IMR-90 (cell line): ENCODE data around the gene CDC14A. TPM values are rescaled to one million over a fixed set of nuclear protein-coding genes. Genes with fewer than 3 reads are reported as not detected.

Source experiments
- ATAC-seq: fragments of 200-7000 bp; cut with Tn5 transposase; 2 replicates; pipeline ENCODE4 v1.9.1; 2020; ENCODE audit warnings: low read depth, mild to moderate bottlenecking, moderate library complexity
- BruUV-seq: library from RNA; stranded (reverse); fragments of 400-500 nt; replicated peaks from 2 replicates; lab custom pipeline; 2021; lab: Mats Ljungman, UMichigan
- CTCF ChIA-PET: fragments of 300-600 bp; formaldehyde crosslinking; extraction: SDS; loops from one replicate; lab custom pipeline; 2021; ENCODE audit warnings: antibody characterized with exemption; lab: Yijun Ruan, JAX
- POLR2A ChIA-PET: fragments of 300-600 bp; sonication (Branson Sonifier 250); formaldehyde crosslinking; loops from one replicate; lab custom pipeline; 2022; ENCODE audit warnings: antibody characterized with exemption; ENCODE audit not compliant: unreplicated experiment; lab: Charles Lee
- DNase-seq: peaks from one replicate; pipeline ENCODE4 v3.0.0; 2013
- H2AFZ ChIP-seq: replicated peaks from 2 replicates; pipeline ENCODE3; 2013; ENCODE audit warnings: low read length, mild to moderate bottlenecking; ENCODE audit not compliant: poor library complexity
- H2AK5ac ChIP-seq: 2 replicates; pipeline ENCODE4 v1.6.1; 2013; ENCODE audit warnings: low read depth, low read length, inconsistent platforms
- H2AK9ac ChIP-seq: replicated peaks from 2 replicates; pipeline ENCODE3; 2013; ENCODE audit warnings: mild to moderate bottlenecking, low read depth, low read length, moderate library complexity; ENCODE audit not compliant: poor library complexity
- H2BK120ac ChIP-seq: 2 replicates; pipeline ENCODE4 v1.6.1; 2013; ENCODE audit warnings: low read depth, low read length, inconsistent platforms
- H2BK15ac ChIP-seq: 3 replicates; pipeline ENCODE4 v1.6.1; 2013; ENCODE audit warnings: low read depth, low read length, inconsistent platforms
- H2BK20ac ChIP-seq: 2 replicates; pipeline ENCODE4 v1.6.1; 2013; ENCODE audit warnings: low read depth, mild to moderate bottlenecking, inconsistent platforms, low read length, moderate library complexity
- H2BK5ac ChIP-seq: 2 replicates; pipeline ENCODE4 v1.6.1; 2013; ENCODE audit warnings: mild to moderate bottlenecking, low read depth, low read length, inconsistent platforms; ENCODE audit not compliant: poor library complexity, severe bottlenecking
- H3K14ac ChIP-seq: replicated peaks from 2 replicates; pipeline ENCODE4 v1.6.1; 2013; ENCODE audit warnings: low read depth, low read length, inconsistent platforms
- H3K18ac ChIP-seq: 2 replicates; pipeline ENCODE4 v1.6.1; 2013; ENCODE audit warnings: low read depth, low read length, control low read depth
- H3K23ac ChIP-seq: 2 replicates; pipeline ENCODE4 v1.6.1; 2013; ENCODE audit warnings: low read depth, low read length, inconsistent platforms
- H3K27ac ChIP-seq: 2 replicates; pipeline ENCODE4 v1.5.1; 2013; ENCODE audit warnings: mild to moderate bottlenecking, control low read depth, low read length; ENCODE audit not compliant: insufficient read depth
- H3K27me3 ChIP-seq: 2 replicates; pipeline ENCODE4 v1.6.1; 2013; ENCODE audit warnings: low read length; ENCODE audit not compliant: control insufficient read depth, insufficient read depth
- H3K36me3 ChIP-seq: 2 replicates; pipeline ENCODE4 v1.6.1; 2013; ENCODE audit warnings: low read length, mixed read lengths; ENCODE audit not compliant: control insufficient read depth, insufficient read depth
- H3K4ac ChIP-seq: 2 replicates; pipeline ENCODE4 v1.6.1; 2013; ENCODE audit warnings: low read depth, low read length, inconsistent platforms
- H3K4me1 ChIP-seq: 2 replicates; pipeline ENCODE4 v1.6.1; 2013; ENCODE audit warnings: low read length, mixed read lengths; ENCODE audit not compliant: control insufficient read depth, insufficient read depth
- H3K4me2 ChIP-seq: 2 replicates; pipeline ENCODE4 v1.6.1; 2013; ENCODE audit warnings: low read depth, mild to moderate bottlenecking, control low read depth, low read length, moderate library complexity
- H3K4me3 ChIP-seq: 2 replicates; pipeline ENCODE4 v1.5.1; 2013; ENCODE audit warnings: low read depth, mild to moderate bottlenecking, control low read depth, low read length, moderate library complexity; ENCODE audit not compliant: insufficient read depth
- H3K56ac ChIP-seq: 2 replicates; pipeline ENCODE4 v1.6.1; 2013; ENCODE audit warnings: low read length, inconsistent platforms; ENCODE audit not compliant: insufficient read depth; ENCODE audit errors: extremely low read depth
- H3K79me1 ChIP-seq, 2 experiments: 2 replicates each; pipeline ENCODE4 v1.6.1; 2013; ENCODE audit warnings: low read length in 2 of 2, inconsistent platforms in 1 of 2, low read depth in 1 of 2
- H3K9ac ChIP-seq: 2 replicates; pipeline ENCODE4 v1.6.1; 2013; ENCODE audit warnings: low read depth, low read length, control low read depth
- H3K9me1 ChIP-seq: 2 replicates; pipeline ENCODE4 v1.6.1; 2013; ENCODE audit warnings: low read length, inconsistent platforms; ENCODE audit not compliant: insufficient read depth
- H3K9me3 ChIP-seq: 2 replicates; pipeline ENCODE4 v1.6.1; 2013; ENCODE audit warnings: low read length; ENCODE audit not compliant: control insufficient read depth, insufficient read depth
- H4K20me1 ChIP-seq: 2 replicates; pipeline ENCODE4 v1.6.1; 2013; ENCODE audit warnings: low read length, inconsistent platforms; ENCODE audit not compliant: insufficient read depth
- H4K5ac ChIP-seq: 2 replicates; pipeline ENCODE4 v1.6.1; 2013; ENCODE audit warnings: mild to moderate bottlenecking, low read depth, low read length, control low read depth
- H4K8ac ChIP-seq, 2 experiments: 2 replicates each; pipeline ENCODE4 v1.6.1; 2013; ENCODE audit warnings: low read depth in 2 of 2, low read length in 2 of 2, control low read depth in 1 of 2, inconsistent platforms in 1 of 2
- H4K91ac ChIP-seq: 2 replicates; pipeline ENCODE4 v1.6.1; 2013; ENCODE audit warnings: low read depth, low read length, inconsistent platforms; ENCODE audit not compliant: insufficient read depth
- CHD1 ChIP-seq: IDR thresholded peaks from 2 replicates; pipeline ENCODE4 v1.6.1; 2012; ENCODE audit warnings: low read depth, low read length, improper control_type of control experiment
- WGBS, 2 experiments: methylation state at CpG; one replicate each; pipeline versions ENCODE4 v1.1.5 to v1.1.7; 2013; ENCODE audit warnings: missing lambda C conversion rate in 2 of 2; ENCODE audit not compliant: insufficient read length in 1 of 2; ENCODE audit errors: extremely low coverage in 2 of 2; 5-methylcytosine and 5-hydroxymethylcytosine counted together
- dilution Hi-C: fragments of 300-500 bp; cut with HindIII; formaldehyde crosslinking; loops from one replicate; pipeline ENCODE4 v1.14.3; 2018; ENCODE audit warnings: low sequenced_read_pairs; ENCODE audit not compliant: unreplicated experiment
- in situ Hi-C: fragments of 300-500 bp; cut with MboI; formaldehyde crosslinking; loops from 3 replicates; pipeline ENCODE4 v1.14.3; 2019; ENCODE audit warnings: low sequenced_read_pairs, inconsistent platforms, mixed read lengths
- intact Hi-C: fragments of 100-400 bp; cut with micrococcal nuclease; formaldehyde crosslinking; loops from 2 replicates; pipeline ENCODE4 v1.10.0; 2022
- polyA plus RNA-seq, 3 experiments: library from polyadenylated mRNA; depleted of rRNA; stranded (reverse); fragments of >200 nt; gene quantifications; 2 replicates each; pipeline ENCODE4 v1.2.3, GENCODE V29; 2012; ENCODE audit warnings: low replicate concordance in 1 of 3
- total RNA-seq: library from RNA; depleted of rRNA; stranded (reverse); fragments of >200 nt; gene quantifications from 2 replicates; pipeline ENCODE4 v1.2.3, GENCODE V29; 2012

Gene CDC14A
- total and polyA plus RNA-seq, 2 of the 4 experiments (the other 2 are of a cell fraction), result 1.7 to 3.0 TPM

DNA sequence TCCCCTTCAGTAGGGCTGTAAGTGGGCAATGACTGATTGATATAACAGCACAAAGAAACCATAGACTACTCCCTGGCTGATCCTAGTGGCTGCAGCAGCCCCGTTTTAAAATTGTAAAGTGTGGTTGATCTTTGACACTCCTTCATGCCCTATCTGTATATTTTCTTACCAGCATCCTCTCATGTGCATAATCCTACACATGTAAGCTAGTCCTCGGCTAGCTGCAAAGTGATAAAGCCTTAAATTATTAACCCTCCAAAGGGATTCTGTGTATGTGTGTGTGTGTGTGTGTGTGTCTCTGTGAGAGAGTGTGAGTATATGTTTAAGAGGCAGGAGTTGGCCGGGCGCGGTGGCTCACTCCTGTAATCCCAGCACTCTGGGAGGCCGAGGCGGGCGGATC, 30.8 kb upstream of the CDC14A start:
- Histone ChIP-seq H3K4me1 (no peaks in the 10 kb centered on the region; the same call in 1 of the 2 replicates), H2AK5ac (no peak overlapping the region), H3K27ac (no peak overlapping the region), H3K14ac (no peak overlapping the region), H2BK20ac (no peak overlapping the region), H3K4me3 (no peak overlapping the region), H2BK120ac (no peak overlapping the region), H4K8ac (no peak overlapping the region), H2BK5ac (no peak overlapping the region), H2AK9ac (no peak overlapping the region), H3K4me2 (no peak overlapping the region), H3K56ac (no peak overlapping the region), H3K18ac (no peak overlapping the region), H4K5ac (no peak overlapping the region), H3K79me1 (no peaks in the 10 kb centered on the region), H4K91ac (no peak overlapping the region), H3K36me3 (no peaks in the 10 kb centered on the region), H3K23ac (no peak overlapping the region), H2AFZ (peak overlapping the region; percentile 72), H3K9me1 (no peaks in the 10 kb centered on the region), H2BK15ac (no peak overlapping the region), H4K20me1 (no peaks in the 10 kb centered on the region), H3K27me3 (peaks cover 2% of the 10 kb centered on the region; the same call in 1 of the 2 replicates), H3K9me3 (peaks cover 11% of the 10 kb centered on the region), H3K9ac (no peak overlapping the region), H3K4ac (no peak overlapping the region)
- WGBS, 2 experiments, result no CpG with 5 or more reads among the region's 8 CpGs
- BruUV-seq, result no TSS peak
- intact Hi-C loops (no loop called here), dilution Hi-C loops (no loop called here), in situ Hi-C loops (no loop called here)
- DNase-seq, result no peak
- ChIA-PET CTCF (no interaction called here), POLR2A (no interaction called here)
- no peak for TF ChIP-seq CHD1
- no peak for ATAC-seq
